PC-9 (cell line): ENCODE results near the gene IVNS1ABP.

ENCODE experiments used
- CTCF ChIP-seq: fragments of 200-600 bp; sonication (generic); conservative IDR thresholded peaks from 2 replicates; pipeline ENCODE4 v1.6.1; 2017; ENCODE audit warnings: mixed run types, antibody characterized with exemption, mild to moderate bottlenecking, moderate library complexity
- EZH2 ChIP-seq: fragments of 200-600 bp; sonication (generic); IDR thresholded peaks from 2 replicates; pipeline ENCODE4 v1.8.0; 2017; ENCODE audit warnings: antibody characterized with exemption, low read depth

DNA sequence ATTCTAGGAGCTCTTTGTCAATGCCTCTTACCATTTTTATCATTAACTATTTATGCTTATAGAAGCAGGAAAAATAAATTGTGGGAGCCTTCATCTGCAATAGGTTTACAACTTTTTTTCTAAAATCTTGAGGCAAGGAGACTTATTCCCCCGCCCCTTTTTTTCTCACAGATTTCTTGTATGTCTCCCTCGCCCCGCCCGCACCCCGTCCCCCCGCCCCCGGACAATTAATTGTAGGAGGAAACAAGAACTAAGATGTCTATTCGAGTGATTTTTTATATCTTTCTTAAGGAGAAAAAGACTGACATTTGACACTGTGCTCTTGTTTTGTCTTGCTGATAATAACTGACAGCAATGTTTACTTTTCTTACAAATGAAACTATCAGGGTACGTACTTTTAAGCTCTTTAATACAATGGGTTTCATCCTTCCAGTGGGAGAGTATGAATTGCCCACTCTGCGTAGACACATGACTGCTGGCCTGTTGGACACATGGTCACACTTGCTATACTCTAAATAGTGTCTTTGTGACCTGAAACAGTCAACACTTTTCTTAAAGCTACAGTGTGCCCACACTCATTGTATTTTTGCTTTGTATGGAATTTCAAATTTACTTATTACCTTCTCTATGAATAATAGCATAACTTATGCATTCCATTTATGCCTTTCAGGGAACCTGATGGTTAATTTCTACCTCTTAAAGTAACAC lies 1.5 kb upstream of the IVNS1ABP start:
- TF ChIP-seq EZH2 (no peak), CTCF (no peak)
